ENCODE results near the gene MMRN2.

The MMRN2 gene

DNA sequence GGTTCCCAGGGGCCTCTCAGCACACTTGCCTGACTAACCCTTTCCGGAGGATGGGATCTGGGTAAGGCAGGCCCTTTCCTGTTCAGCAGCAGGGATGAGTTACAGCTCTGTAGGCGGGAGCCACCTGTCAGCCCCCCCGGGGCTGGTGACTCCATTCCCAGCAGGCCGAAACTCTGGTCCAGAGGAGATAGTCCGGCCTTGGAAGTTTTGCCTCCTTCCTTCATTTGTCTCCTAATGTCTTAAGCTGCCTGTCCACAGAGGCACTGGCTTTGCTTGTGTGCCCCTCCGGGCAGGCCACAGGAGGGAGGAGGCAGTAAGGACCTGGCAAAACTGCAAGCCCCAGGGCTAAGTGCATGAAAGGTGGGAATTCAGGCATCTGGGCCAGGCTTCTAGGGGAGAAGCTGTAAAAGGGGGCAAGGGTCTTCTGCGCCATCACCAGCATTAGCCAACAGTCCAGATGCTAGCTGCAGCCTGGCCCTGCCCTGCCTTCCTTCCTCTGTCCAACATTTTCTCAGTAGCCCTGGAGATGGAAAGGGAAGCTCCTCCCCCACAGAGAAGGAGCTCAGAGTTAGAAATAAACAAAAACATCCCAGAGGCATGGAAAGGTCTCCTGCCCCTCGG is 12.1 kb upstream of the MMRN2 start:
- DNase-seq: no peak

- DNase-seq: no peak
These were observed 11.6 kb upstream of the MMRN2 start for GRCh38 chr10:86968994-86969355.

DNA sequence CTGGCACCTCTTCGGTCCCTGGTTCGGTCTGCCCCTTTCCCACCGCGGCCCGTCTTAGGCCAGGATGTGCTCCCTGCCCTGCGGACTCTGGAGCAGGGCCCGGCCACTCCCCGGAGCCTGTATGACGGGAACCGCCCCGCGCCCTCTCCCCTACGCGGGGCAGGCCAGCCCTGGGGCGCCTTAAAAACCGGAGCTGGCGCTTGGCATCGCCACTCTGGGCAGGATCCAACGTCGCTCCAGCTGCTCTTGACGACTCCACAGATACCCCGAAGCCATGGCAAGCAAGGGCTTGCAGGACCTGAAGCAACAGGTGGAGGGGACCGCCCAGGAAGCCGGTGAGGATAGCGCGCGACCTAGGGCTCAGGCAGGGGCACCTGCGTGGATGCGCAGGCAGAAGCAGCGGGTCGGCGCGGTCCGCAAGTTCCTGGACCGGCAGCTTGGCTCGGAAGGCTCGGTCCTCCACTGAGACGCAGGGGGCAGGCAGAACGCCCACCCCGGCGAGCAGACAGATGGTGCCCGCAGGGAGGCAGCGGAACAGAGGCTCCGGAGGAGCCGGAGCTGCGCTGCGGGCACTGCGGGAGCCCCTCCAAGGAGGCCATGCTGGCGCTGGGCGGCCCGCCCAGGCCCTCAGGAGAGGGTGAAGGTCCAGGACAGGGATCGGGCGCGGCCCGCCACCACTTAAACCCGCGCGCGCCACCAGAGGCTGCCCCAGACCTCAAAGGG is 11.0 kb upstream of the MMRN2 start, which contains the start of gene ADIRF:
Gene ADIRF (plus strand): TSS at position 212 of the 723 bp plus-strand sequence. CDS start 63 bp downstream, at position 275.
- DNase-seq: no peak

- no peak for DNase-seq
These were observed 10.1 kb upstream of the MMRN2 start for GRCh38 chr10:86967481-86967941.

- no peak for DNase-seq
These were observed 8.7 kb upstream of the MMRN2 start for GRCh38 chr10:86965986-86966654.

DNA sequence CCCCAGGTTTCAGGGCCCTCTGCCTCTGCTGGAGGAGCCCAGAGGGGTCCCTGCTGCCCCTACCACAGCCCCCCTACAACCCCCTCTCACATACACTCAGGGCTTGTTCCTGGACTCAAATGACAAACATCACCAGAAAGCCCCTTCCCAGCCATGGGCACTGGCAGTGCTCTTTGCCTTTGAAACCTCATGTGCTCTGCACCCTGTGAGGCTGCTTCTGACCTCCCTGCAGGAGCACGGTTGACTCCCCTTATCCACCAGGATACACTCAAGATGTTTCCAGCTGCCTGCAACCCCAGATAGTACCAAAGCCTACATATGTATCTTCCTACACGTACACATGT is 7.4 kb upstream of the MMRN2 start:
- DNase-seq: no peak

DNA sequence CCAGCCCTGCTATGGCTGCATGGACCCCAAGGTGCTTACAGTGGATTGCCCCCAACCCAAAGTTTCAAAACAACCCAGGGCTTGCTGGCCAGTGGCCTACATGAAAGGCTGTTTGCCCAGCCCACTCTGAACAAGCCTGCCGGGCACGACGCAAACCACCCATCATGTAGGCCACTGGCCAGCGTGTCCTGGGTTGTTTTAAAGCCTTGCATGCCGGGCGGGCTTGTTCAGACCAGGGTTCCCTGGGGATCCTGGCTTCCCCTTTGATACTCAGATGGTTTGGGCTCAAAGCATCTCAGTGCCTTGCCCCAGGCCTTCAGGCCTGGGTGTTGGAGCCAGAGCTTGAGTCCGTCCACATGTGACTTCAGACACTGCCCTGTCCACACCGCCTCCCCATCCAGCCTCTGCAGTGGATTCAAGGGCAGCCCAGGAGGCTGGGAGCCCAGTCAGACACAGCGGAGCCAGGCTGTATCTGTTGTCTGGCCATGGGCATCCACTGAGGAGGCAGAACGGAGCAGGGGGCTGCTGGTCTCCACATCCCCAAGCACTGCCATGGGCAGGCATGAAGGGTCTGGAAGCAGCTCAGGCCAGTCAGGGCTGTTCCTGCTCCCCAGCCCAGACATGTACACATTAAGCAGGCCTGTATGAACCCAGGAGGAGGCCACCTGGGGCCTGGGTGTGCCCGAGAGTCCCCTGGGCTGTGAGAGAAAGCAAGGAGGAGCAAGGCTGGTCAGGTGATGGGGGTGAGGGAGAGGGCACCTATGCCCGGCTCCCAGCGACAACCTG is 6.8 kb upstream of the MMRN2 start:
- DNase-seq: no peak

- no peak for DNase-seq
These were observed 6.0 kb upstream of the MMRN2 start for GRCh38 chr10:86963341-86963919.

GRCh38 chr10:86962981-86963310 is 5.5 kb upstream of the MMRN2 start:
- DNase-seq: no peak

DNA sequence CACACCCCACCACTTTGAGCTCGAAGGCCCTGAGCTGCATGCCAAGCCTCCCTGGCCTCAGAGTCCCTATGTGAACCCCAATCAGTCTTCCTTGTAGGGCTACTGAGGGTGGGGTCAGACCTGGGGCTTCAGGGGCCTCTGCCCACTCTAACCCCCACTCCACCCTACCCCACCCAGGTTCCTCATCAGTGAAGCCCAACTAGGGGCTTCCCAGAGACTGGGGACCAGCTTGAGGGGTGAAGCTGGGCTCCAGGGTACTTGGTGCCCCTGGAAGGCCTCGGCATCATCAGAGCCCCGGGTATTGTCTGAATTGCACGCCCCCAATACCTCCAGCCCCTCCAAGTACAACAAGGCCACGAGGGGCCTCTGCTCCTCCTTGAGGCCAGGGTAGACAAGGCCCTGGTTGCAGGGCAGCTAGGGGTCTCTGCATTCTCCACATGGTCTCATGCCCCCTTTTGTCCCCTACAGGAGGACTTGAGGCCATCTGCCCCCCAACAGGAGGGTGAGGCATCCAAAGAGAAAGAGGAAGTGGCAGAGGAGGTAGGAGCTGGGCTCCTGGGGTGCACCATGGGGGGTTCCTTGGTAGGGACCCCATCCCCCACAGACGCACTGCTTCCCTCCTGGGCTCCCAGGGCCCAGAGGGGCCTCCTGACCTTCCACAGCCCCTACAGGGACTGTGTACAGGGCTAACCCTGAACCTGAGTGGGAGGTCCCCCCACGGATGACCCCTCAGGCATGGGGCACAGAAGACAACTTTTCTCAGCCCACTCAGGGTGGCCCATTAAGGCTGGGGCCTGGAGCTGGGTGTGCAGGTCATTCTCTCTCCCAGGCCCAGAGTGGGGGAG is 4.9 kb upstream of the MMRN2 start:
- no peak for DNase-seq

DNA sequence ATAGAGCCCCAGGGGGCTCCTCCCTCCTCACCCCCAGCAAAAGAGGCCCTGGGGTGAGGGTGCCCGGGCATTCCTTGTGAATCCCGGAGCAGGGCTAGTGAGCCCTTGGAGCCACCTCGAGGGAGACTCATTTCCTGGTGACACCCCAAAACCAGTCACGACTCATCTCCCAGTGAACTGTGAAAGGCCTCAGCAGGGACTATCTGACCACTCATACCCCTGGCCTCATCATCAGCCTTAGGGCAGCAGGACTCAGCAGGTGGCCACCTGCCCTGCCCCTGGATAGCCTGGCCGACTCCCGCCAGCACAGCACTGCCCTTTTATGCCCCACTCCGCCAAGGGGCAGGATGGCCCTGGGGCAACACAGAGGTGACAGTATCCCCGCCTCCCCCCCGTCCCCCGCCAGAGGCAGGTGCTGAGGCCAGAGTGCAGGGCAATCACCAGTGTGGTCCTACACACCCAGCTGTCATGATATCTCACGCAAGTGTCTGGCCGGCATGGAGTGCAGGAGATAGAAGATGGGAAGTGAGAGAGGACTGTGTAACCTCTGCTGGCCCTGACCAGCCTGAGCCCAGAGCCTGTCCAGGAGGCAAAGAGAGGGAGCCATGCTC is 4.2 kb upstream of the MMRN2 start:
- DNase-seq: no peak

DNA sequence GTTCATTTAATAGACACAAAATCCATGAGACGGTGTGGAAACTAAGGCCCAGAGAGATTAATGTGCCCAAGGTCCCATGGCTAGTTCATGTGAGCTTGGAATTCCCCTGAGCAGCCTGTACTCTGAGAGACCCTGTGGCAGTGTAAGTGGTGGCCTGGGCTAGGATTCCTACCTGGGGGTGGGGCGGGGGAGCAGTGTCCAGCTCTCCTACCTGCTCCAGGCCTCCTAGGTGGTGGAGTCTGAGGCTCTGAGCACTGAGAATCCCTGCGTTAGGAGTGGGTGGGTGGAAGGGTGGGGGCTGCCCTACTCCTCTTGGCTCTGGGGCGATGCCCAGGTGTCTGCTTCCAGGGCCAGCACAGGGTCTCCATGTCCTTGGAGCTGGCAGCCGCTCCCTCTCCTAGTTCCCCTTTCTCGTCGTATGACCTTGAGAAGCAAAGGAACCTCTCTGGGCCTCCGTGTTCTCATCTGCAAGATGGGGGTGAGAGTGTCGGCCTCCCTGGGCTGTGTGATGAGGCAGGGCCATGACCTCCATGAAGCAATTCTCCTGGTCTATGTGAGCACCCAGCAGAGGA is 3.5 kb upstream of the MMRN2 start:
- no peak for DNase-seq

DNA sequence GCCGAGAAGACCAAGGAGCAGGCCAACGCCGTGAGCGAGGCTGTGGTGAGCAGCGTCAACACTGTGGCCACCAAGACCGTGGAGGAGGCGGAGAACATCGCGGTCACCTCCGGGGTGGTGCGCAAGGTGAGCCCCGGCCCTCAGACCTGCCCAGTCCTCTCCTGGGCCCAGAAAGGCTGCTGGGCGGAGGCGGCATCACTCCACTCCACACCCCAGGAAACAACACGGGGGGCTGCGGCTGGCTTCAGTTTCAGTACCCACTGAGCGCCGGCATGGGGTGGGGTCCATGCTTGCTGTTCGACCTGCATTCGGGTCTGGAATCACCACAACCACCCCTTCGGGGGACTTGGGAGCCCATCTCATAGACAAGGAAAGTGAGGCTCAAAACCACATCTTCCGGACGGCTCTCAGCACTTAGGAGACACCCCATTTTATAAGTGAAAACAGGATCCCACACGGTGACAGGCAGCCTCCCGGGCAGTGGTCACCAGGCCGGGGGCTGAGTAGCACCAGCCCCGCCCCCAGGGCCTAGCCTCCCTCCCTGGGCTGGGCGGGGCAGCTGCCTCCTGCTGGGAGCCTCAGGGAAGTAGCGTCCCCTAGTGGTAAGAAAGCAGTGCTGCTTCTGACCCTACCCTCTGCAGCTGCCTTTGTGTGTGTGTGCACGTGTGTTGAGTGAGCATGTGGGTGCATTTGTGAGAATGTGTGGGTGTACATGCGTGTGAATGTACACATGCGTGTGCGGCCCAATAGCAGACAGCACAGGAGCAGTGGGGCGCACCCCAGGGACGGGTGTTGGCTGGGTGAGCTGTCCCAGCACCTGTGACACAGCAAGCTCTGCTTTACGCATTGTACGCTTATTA is 2.8 kb upstream of the MMRN2 start:
- no peak for DNase-seq

GRCh38 chr10:86959737-86960002 is 2.3 kb upstream of the MMRN2 start:
- no peak for DNase-seq

DNA sequence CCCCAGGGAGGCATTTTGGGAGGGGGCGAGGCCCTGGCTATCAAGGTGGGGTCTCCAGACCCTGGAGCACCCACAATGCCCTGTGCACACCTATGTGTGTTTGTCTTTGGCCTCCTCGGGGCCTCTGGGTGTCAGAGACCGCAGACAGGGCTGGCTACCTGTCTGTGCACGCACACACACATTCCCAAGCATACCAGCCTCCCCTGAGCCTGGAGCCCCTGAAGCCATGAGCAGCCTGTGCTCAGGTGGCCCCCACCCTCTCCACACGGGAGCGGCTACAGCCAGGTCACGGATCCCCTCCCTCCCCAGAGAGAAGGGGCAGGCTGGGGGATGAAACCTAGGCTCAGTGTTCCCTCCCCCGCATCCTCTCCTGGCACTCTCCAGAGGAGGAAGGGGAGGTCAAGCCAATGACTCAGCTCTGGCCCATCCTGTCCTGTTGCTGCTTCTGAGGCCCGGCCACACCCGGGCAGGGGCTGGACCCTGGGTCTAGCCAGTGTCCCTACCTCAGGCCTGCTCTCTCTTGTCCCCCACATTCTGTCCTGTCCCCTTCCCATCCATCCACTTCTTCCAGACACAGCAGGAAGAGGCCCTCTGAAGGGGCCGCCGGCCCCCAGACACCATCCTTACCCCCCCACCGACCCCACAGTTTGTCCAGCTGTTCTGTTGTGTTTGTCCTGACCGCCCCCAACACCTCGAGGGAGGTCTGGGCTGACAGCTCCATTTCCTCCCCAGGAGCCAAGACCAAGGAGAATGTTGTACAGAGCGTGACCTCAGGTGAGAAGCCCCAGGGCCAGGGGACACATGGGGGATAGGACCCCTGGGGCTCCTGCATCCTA is 1.7 kb upstream of the MMRN2 start:
- peak in 1 of 14 donors; percentile 28 for DNase-seq

- DNase-seq: no peak
These were observed 893 bp upstream of the MMRN2 start, which contains the start of gene SNCG for GRCh38 chr10:86958116-86958900. SNCG (plus strand) TSS chr10:86958599; CDS start chr10:86958698, 99 bp downstream.

DNA sequence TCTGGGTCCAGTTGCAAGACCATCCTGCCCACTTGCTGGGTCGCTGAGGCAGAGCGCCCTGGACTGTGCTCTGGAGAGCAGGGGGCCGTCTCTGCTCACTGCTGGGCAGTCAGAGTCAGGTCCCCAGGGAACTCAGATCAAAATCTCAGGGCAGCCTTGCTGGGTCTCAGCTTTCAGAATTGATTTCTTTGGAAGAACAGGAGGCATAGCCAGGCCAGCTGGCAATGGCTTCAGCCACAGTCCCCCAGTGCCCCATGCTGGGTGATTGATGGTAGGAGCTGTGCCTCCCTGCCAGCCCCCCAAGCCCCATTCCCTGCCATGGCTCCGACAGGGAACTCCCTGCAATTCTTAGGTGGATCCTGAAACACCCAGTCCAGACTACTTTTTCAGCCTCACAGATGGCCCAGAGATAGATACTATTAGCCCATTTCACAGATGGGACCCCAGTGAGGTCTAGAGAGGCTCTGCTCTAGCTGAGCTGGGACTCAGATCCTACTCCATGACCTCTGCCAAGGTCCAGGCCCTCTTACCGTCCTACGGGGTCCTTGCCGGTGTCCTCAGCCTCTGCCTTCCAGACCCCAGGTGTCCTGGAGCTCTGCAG is 467 bp downstream of the MMRN2 start:
- DNase-seq: no peak

Measured in C1 segment of cervical spinal cord (tissue), 14 donors.